Epidermal melanocyte (primary cell): Measurements from ENCODE around the gene SYNM.
"Not testable (repeated sequence)": the region's sequence is repeated elsewhere in the genome, so short reads cannot be mapped to it uniquely, and the experiment has no call there.

ENCODE experiments used
- DNase-seq: peaks from one replicate; pipeline ENCODE4 v3.0.0; 2011; ENCODE audit warnings: low spot score; ENCODE audit not compliant: insufficient read length

Gene SYNM

DNA sequence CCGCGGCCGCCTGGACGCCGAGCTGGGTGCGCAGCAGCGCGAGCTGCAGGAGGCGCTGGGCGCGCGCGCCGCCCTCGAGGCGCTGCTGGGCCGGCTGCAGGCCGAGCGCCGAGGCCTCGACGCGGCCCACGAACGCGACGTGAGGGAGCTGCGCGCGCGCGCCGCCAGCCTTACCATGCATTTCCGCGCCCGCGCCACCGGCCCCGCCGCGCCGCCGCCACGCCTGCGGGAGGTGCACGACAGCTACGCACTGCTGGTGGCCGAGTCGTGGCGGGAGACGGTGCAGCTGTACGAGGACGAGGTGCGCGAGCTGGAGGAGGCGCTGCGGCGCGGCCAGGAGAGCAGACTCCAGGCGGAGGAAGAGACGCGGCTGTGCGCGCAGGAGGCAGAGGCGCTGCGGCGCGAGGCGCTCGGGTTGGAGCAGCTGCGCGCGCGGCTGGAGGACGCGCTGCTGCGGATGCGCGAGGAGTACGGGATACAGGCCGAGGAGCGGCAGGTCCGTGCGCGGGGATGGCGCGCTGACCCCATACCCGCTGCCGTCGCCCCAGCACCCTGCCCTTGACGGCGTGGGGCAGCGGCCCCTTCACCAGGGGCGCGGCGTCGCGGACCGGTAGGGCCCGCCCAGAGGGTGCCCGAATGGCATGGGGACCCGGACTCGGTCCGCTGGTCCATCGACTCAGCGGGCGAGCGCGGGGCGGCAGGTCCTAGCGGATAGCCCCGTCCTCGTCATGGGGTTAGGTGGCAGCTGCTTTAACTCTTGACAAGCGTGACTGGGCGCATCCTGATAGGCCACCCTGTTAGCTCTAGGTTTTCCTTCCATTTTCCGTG is 848 bp downstream of the SYNM start:
- DNase-seq: no peak

DNA sequence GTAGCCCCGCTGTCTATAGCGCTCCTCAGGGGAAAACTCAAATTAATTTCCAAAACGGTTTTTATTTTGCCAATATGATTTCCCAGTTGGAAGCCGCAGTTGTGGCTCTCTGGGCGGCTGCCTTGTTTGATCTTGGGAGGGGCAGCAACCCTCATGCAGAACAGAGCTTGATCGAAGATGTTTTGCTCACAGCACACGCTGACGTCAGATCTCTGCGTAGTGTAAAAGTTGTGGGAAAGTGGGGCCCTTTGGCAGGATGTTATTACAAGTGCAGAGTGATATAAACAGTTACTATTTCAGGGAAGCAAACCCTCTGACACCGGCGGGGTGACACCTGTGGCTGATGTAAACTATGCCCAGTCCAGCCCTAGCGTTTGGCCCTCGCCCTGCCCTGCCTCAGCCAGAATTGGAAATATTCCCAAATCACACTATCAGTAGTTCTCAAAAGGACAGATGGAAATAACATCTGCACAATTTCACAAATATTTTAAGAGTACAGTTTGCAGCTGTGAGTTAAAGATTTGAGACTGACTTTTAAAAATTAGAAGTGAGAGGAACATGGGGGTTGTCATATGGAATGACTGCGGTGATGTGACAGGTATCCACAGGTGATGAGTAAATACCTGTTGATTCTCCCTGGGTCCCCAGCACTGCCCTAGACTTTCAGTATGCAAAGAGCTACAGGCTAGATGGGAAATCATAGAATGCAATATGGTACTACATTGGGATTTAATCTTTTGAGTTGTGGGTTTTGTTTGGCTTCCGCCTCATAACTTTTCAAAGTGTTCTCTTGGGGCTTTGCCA is 1.7 kb downstream of the SYNM start:
- DNase-seq: no peak

DNA sequence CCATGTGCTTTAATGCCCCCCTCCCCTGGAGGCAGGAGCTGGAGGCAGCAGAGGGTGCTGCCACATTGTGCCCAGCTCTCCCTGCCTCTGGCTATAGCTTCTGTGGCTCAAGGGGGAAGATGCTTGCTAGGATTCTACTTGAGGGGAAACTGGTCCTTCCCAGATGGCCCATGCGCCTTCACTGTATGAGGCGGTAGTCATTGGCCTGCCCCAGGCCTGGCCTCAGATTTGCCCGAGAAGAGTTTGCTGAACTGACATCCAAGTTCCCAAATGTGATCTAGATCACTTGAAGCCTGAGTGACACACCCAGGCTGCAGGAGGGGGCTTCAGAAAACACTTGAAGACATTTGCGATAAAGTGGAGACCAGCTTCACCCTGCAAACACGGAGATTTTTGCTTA is 4.1 kb downstream of the SYNM start:
- no peak for DNase-seq

DNA sequence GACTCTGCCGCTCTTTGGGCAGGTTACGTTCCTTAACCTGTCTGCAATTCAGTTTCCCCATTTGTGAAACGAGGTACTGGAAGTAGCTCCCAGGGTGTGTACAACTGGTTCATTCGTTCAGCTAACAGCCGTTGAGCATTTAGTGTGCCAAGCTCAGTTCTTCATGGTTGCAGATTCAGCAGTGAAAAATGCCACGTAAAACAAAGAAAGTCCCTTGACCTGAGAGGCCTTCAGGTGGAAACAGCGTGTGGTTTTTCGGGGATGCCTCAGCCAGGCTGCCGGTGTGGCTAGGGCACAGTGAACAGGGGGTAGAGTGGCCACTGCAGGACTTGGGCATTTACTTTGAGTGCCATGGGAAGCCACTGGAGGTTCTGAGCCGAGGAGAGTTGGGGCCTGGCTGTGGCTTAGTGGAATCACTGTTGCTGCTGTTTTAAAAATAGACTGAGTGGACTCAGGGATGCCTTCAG is 4.7 kb downstream of the SYNM start:
- no peak for DNase-seq

DNA sequence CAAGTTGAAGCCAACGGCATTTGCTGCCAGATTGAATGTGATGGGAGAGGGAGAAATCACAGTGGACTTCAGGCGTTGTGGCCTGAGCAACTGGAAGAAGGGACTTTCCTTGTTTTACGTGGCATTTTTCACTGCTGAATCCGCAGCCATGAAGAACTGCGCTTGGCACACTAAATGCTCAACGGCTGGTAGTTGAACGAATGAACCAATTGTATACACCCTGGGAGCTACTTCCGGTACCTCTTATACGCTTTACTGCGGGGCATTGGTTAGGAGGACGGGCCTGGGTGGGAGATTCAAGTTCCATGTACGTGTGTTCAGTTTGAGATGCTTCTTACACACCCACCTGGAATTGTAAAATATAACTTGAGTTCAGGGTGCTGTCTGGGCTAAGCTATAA is 5.2 kb downstream of the SYNM start:
- no peak for DNase-seq

DNA sequence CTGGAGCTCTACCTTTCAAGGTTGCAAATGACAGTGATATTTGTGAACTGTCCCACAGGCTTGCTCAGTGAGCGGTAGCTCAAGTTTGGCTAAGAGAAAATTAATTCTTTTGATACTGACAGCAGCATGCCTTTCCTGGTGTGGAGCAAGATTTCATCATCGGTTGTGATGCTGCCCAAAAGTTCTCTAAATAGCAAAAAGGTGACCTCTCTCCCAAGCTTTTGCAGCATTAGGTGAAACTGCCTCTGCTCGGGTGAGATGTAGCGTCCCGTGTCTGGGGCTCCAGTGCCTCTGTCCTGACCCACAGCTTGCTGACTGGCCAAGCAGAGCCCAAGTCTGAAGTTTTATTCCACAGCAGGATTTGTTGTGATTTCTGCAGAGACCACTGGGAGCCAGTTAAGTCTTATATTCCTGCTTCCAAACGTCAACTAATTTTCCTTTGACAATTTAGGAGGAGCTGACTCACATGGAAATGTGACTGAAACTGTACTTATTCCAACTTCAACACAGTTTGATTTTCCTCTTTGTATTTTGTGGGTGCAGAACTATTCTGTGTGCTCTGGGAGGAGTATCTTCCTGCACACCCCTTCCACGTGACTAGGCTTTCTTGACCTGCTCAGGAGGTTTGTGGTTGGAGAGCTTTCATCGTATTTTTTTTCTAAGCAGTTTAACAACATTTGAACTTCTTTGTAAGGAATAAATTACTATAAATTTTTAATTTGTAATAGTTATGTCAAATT is 5.9 kb downstream of the SYNM start:
- DNase-seq: no peak

DNA sequence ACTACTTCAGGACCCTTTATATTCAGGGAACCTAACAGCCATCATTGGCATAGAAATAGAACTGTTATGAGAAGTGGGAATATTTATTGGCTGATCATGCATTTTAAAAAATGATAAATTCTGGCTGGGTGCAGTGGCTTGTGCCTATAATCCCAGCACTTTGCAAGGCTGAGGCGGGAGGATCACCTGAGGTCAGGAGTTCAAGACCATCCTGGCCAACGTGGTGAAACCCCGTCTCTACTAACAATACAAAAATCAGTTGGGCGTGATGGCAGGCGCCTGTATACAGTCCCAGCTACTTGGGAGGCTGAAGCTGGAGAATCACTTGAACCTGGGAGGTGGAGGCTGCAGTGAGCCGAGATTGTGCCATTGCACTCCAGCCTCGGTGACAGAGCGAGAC is 6.8 kb downstream of the SYNM start:
- DNase-seq: not testable (repeated sequence)

DNA sequence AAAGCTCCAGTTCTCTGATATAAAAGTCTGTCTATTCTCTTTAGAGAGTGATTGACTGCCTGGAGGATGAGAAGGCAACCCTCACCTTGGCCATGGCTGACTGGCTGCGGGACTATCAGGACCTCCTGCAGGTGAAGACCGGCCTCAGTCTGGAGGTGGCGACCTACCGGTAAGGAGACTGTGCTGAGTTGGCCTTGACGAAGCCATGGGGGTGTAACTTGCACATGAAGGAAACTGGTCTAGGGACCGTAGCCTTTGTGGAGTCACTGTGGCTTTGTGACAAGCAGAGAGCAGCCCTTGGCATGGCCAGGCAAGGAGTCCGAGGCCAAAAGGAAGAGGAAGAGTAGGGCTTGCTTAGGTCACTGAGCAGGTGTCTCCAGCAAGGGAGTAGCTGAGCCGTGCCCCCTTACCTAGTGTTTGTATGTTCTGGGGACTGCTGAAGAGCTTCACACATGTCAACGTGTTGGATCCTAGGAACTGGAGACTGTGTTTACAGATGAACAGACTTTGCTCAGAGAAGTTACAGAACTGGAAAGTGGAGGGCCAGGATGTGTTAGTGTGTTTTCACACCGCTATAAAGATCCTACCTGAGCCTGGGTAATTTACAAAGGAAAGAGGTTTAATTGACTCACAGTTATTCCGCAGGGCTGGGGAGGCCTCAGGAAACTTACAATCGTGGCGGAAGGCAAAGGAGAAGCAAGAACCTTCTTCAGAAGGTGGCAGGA is 8.8 kb downstream of the SYNM start:
- no peak for DNase-seq

DNA sequence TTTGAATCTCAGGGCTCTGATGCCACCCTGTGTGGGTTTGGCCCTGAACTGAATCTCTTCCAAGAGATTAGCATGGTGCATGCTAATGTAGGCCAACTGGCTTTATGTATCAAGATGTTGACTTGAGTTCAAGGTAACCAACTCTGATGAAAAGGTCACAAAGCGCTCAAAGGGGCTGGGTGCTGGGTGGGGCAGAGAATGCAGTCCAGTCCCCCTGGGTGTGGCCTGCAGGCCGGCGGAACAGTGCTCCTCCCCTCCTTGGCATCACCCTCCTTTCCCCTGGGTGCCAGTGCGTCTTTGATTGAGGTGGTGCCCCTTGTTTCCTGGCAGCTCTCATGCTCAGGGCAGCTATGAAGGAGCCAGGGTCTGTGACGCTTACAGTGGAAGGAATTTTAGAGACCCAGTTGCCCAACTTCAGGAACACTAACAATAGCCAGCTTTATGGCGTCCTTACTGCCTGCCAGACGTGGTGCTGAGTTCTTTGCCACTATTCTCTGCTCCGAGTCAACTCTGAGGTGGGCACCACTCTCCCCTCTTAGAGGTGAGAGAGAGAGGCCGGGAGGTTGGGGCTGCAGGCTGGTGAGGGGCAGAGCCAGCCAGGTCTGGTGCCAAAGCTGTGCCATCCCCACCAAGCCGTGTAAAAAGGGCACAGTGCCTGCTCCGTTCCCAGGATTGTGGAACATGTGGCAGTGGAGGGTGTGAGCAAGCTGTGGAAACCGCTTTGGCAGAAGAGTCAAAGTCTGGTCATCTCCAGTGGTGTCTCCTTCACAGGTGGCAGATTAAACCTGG is 9.8 kb downstream of the SYNM start:
- no peak for DNase-seq

DNA sequence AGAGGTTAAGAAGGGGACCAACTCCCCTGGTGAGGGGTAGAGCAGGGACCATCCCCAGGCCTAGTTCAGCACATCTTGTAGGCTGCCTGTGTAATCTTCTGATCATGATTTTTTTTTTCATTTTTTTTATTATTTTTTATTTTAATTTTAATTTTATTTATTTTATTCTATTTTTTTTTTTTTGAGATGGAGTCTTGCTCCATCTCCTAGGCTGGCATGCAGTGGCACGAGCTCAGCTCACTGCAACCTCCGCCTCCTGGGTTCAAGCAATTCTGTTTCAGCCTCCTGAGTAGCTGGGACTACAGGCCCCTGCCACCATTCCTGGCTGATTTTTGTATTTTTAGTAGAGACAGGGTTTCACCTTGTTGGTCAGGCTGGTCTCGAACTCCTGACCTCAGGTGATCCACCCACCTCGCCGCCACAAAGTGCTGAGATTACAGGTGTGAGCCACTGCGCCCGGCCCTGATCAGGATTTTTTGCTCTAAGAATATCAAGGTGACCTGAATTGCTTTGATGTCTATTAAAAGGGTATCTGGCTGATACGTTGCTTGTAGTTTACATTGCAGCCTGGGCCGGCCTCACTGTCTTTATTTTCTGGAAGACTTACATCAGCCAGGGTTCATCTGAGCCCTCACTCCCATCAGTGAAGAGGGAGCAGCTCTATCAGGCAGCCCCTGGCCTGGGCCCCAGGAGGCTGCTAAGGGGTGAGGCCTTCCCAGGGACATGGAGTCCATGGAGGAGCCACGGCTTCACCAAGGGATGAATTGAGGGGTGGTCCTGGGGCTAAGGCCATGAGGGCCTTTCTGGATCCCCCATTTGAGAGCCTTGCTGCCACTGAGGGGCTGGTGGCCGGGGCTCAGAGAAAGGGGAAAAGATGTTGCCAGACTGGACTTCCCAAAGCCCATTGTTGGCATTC is 10.7 kb downstream of the SYNM start:
- DNase-seq: no peak

DNA sequence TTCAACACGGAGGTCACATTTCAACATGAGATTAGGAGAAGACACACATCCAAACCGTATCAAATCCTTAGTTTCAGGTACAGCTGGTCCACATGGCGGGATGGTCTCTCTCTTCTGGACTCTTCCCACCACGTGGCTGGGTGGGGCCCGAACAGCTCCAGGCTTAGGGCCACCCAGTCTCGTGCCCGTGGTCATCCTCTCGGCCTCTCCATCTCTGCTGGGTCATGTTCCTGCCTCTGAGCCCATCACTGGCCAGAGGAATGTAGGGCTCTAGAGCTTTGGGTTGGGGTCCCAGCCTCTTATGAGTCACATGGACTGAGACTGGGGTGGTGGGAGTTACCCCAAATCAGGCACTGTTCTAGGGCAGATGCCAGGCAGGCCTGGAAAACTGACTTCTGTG is 12.2 kb downstream of the SYNM start:
- no peak for DNase-seq

DNA sequence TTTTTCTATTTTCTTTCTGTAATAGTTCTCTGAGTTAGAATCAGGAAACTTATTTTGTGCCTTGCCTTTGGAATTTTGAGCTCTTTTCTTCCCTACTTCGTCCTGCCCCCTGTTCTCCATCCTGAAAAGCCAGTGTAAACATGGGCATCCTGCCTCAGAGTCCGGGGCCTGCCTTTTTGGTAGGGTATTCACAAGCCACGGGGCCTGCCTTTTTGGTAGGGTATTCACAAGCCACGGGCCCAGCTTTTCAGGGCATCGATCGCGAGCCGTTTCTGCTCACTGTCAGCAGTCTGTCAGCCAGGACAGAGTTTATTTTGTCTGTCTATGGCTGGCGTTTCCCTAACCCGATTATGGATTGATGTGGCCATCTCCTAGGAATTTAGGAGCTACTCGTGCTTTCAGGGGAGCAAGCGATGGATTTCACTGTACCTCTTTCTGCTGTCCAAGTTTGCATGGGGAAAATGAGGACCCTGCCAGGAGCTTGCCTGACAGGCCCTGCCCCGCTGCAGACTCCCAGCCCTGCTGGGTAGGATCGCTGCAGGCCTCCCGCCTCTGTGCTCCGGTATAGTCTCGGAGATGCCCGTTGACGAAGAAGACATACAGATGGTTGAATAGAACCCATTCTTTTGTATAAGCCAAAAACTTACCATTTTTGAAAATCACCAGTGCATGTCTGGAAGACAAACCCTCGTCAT is 12.8 kb downstream of the SYNM start:
- no peak for DNase-seq

DNA sequence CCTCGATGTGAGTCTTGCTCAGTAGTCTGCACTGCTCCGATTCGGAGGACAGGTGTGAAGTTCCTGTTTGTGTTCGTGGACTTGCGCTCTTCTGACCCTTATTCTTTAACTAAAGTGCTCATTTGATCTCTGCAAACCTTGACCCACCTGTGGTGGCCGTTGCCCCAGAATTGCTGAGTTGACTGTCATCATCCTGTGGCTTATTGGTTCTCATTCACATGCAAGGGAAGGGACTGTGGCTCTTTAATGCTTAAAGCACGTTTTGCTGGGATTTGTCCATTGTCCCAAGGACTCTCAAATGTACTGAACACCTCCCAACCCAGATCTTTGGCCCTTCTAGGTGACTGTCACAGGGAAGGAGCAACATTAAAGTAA is 13.4 kb downstream of the SYNM start:
- no peak for DNase-seq

DNA sequence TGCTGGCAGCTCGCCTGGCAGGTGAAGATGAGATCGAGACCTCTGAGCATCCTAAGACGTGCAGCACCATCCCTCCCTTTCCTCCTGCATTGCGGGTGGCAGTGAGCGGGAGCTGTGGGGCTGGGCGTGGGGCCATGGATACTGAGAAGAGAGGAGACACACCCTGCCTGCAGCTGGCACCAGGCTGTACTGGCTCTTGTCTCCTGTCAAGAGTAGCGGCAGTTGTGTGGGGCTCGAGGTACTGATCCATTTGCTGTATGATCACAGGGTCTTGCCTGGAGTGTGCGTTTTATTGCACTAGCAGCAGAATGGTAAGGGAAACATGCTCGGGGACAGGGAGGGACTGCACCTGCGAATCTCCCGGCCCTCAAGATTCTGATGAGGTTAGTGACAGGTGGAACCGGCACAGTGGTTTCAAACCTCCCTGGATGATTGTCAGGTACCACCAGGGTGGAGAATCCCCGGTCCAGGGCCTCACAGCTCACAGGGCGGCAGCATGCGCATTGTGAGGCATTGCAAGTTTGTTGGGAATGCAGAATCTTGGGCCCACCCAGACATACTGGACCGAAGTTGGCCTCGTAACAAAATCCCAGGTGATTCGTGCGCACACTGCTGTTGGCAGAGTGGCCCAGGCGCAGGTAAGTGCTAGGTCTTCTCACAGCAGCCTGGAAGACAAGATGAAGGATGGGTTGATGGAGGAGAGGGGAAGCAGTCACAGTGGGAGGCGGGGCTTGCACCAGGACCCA is 14.1 kb downstream of the SYNM start:
- no peak for DNase-seq

DNA sequence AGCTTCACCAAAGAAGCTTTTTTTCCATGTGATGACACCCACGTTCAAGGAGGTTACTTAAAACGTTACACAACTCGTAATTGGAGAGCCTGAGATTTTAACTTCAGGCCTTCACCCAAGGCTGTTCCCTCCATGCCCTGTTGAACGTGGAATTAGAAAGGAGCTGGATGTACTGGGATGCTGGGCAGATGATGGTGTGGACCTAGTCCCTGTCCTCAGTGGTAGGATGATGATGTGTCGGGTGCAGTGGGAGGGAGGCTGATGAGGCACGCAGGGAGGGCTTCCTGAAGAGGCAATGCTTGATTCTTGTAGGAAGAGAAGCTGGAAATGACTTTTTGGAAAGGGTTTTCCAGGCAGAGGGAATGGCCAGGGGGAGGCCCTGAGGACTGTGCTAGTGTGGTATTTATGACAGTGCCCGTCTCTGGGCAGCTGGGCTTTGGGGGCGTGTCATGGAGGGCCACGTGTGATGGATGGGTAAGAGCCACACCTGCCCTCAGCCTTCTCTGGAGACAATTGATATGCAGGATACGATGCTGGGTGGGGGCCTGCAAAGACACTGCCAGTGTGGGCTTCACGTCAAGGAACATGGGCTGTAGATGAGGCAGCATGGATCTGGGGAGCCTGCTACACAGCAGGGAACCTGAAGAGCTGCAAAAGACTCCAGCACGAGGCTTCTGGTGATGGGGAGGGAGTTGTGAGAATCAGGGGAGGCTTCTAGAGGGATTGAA is 15.3 kb downstream of the SYNM start:
- DNase-seq: no peak

DNA sequence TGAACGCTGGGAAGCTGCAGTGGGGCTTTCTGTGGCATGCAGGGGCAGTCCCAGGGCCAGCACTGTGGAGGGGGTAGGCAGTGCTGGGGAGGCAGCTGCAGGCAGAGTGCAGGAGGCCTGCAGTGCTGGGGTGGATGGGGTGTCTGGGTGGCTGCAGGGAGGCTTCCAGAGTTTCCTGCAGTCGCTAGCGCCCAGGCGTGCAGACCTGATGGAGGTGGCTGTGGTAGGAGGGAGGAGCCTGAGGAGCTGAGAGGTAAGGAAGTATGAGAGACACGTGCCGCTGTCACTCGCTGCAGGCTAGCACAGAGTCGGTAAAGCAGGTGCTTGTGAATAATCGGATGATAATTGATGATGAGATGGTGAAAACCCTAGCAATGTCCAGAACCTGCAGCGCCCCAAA is 16.3 kb downstream of the SYNM start:
- no peak for DNase-seq

DNA sequence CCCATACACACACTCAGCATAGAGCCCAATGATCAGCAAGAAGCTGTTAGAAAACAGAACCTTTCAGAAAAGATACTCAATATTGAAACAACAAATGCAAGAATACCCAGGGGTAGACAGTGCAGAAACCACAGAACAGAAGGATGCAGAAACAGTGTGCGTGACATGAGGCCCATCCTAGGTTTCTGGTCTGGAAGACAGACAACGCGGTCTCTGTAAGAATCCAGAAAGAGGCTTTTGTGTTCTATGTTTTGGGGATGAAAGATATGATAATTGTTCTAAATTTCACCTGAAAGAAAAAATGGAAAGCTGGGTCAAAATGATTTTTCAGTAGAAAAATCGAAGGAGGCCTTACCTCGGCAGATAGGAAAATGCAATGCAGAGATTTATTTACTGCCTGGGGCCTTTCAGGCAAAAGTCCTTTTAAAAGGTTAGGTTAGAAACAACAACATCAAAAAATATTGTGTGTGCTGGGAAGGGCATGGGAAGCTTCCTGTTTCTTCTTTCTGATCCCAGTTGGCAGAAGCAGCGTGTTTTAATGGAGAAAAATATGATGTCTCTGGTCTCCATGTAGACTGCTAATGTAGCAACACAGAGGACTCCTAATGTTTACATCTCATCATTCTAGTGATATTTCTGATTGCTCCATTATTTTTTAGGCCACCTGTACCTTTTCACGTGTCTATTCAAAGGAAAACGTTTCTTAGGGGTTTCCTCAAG is 17.0 kb downstream of the SYNM start:
- no peak for DNase-seq
